Measurements from ENCODE around the gene PSMC3IP. TPM values are rescaled to one million over a fixed set of nuclear protein-coding genes. Genes with fewer than 3 reads are reported as not detected.

The PSMC3IP gene
- total and polyA plus RNA-seq, 2 of the 4 experiments (the other 2 are of a cell fraction): 5.6 to 9.8 TPM

GRCh38 chr17:42535155-42536047 lies 42.1 kb downstream of the PSMC3IP start (continued):
- no peak for TF ChIP-seq CTCF (conservative IDR thresholded peaks at IDR 0.05; ENCODE audit: low read depth, low read length)
